HG03175 (cell line): ENCODE measurements around the gene DTX1.

ENCODE experiments used
- ATAC-seq: cut with Tn5 transposase; IDR thresholded peaks from one replicate; pipeline ENCODE4 v1.9.1; 2021; ENCODE audit warnings: mild to moderate bottlenecking, moderate library complexity; ENCODE audit not compliant: unreplicated experiment

DTX1 gene

GRCh38 chr12:113054948-113055486, 1.5 kb upstream of the DTX1 start:
- ATAC-seq, result no peak

- no peak for ATAC-seq
Measured at GRCh38 chr12:113055594-113056380, 743 bp upstream of the DTX1 start.

- no peak for ATAC-seq
Measured at GRCh38 chr12:113056381-113056630, 224 bp upstream of the DTX1 start.

GRCh38 chr12:113057565-113058485, 1.3 kb downstream of the DTX1 start:
- no peak for ATAC-seq

GRCh38 chr12:113058553-113058952, 2.0 kb downstream of the DTX1 start:
- ATAC-seq, result no peak

- ATAC-seq, result no peak
Measured at GRCh38 chr12:113059071-113059595, 2.6 kb downstream of the DTX1 start.

GRCh38 chr12:113060336-113060960, 3.9 kb downstream of the DTX1 start:
- ATAC-seq, result no peak

GRCh38 chr12:113061061-113061694, 4.6 kb downstream of the DTX1 start:
- no peak for ATAC-seq

GRCh38 chr12:113062502-113063395, 6.2 kb downstream of the DTX1 start:
- ATAC-seq, result no peak

GRCh38 chr12:113063396-113064350, 7.1 kb downstream of the DTX1 start:
- no peak for ATAC-seq

- ATAC-seq, result no peak
Measured at GRCh38 chr12:113064395-113065125, 8.0 kb downstream of the DTX1 start.

GRCh38 chr12:113065126-113066007, 8.8 kb downstream of the DTX1 start:
- ATAC-seq, result no peak

- no peak for ATAC-seq
Measured at GRCh38 chr12:113066813-113067400, 10.4 kb downstream of the DTX1 start.

GRCh38 chr12:113067987-113068935, 11.7 kb downstream of the DTX1 start:
- no peak for ATAC-seq

GRCh38 chr12:113069149-113069548, 12.6 kb downstream of the DTX1 start:
- no peak for ATAC-seq

- no peak for ATAC-seq
Measured at GRCh38 chr12:113069751-113070116, 13.2 kb downstream of the DTX1 start.
